CD1c-positive myeloid dendritic cell (primary cell): ENCODE results near the gene POP7.
"Not testable (repeated sequence)": the region's sequence is repeated elsewhere in the genome, so short reads cannot be mapped to it uniquely, and the experiment has no call there.

Experiments used
- DNase-seq: peaks from one replicate; pipeline ENCODE4 v3.0.0-alpha.2; 2016; ENCODE audit errors: extremely low spot score

The POP7 gene

GRCh38 chr7:100705753-100706671 lies at the start of gene POP7:
POP7 (plus strand) TSS chr7:100706121; CDS start chr7:100706831, 710 bp downstream.
- DNase-seq = peak; percentile 99

GRCh38 chr7:100662194-100662776 lies 43.6 kb upstream of the POP7 start:
- DNase-seq = not testable (repeated sequence)

DNA sequence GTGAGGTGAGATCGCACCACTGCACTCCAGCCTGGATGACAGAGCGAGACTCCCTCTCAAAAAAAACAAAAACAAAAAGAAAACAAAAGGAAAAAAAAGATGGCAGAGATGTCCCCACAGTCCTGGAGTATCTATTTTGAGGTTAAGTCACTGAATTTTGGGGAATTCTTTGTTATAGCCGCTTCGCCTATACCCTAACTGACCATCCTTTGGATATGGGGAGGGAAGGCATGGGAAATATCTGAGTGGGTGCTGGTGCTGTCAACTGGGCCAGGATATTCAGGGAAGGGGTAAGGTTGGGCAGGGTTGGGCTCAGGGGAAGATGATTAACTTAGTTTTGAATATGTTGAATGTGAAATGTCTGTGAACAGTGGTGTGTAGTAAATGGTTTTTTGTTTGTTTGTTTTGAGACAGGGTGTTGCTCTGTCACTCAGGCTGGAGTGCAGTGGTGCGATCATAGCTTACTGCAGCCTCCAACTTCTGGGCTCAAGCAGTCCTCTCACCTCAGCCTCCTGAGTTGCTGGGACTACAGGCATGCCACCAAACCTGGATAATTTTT lies 40.7 kb upstream of the POP7 start:
- no peak for DNase-seq

DNA sequence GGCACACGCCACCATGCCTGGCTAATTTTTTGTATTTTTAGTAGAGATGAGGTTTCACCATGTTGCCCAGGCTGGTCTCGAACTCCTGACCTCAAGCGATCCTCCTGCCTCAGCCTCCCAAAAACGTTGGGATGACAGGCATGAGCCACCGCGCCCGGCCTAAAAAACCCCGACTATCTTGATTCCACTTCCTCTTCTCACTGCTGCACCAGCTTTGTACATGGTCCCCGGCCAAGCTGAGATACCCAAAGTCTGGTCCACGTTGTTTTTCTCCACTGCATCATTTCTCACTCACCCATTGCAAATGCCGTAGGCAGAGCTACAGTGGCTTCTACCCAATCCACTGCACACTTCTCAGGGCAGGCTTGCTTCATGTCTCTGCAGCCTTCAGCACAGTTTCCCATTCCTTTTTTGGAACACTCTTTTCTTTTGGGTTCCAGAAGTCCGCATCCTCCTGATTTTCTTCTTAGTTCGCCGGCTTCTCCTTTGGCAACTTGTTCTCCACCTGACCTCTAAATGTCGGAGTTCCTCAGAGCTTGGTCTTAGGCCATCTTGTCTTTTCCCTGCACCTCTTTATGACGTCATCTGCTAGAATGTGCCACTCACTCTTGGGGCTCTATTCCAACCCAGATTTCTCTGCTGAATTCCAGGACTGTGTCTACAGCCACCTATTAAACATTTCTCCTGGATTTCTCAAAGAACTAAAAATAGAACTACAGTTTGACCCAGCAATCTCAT lies 38.4 kb upstream of the POP7 start:
- DNase-seq = no peak

DNA sequence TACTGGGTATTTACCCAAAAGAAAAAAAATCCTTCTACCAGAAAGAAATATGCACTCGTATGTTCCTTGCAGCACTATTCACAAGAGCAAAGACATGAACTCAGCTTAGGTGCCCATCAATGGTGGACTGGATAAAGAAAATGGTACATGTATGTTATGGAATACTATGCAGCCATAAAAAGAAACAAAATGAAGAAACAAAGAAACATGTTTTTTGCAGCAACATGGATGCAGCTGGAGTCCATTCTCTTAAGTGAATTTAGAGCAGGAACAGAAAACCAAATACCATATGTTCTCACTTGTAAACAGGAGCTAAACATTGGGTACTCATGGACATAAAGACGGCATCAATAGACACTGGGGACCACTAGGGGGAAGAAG lies 37.9 kb upstream of the POP7 start:
- DNase-seq = no peak

DNA sequence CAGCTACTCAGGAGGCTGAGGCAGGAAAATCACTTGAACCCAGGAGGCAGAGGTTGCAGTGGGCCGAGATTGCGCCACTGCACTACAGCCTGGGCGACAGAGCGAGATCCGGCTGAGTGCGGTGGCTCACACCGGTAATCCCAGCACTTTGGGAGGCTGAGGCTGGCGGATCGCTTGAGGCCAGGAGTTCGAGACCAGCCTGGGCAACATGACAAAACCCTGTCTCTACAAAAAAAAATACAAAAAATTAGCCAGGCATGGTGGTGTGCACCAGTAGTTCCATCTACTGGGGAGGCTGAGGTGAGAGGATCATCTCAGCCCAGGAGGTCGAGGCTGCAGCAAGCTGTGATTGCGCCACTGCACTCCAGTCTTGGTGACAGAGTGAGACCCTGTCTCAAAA lies 36.8 kb upstream of the POP7 start:
- DNase-seq = not testable (repeated sequence)

GRCh38 chr7:100670074-100670473 lies 35.8 kb upstream of the POP7 start:
- DNase-seq = peak; percentile 40

GRCh38 chr7:100671353-100672327 lies 34.3 kb upstream of the POP7 start:
- DNase-seq = no peak

GRCh38 chr7:100673302-100673941 lies 32.5 kb upstream of the POP7 start, which contains the start of gene GNB2:
GNB2 (plus strand) TSS chr7:100673740; CDS start chr7:100676266, 2,526 bp downstream.
- DNase-seq = peak; percentile 99

GRCh38 chr7:100673942-100674410 lies 31.9 kb upstream of the POP7 start:
- peak; percentile 45 for DNase-seq

DNA sequence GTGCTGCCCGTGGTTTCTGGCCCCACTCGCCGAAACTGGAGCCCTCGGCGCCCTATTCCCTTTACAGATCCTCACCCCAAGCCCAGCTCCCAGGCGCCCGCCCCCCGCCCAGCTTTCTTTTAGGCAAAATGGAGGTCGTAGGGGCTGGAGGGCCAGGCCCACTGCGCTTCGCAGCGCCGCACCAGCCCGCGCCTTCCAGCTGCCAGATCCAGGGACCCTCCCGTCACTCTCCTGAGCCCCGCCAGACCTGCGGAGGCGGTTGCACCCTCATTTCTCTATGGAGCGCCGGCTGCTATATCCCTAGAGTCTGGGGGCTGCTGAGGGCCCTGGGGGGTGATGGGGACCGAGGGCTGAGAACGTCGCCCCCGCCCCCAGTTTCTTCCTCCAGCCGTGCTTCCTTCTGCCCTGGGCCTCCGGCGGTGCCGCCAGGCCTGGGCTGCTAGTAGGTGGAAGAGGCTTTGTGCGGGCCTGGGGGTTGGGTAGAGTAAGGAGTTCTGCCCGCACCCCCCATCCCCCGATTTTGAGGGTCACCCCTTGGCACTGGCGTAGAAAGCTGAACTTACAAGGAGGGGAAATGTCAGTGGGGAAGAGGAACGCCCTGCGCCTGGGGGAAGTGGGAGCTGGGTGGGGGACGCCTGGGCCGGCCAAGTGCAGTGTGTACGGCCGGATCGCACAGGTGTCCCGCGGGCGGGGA lies 31.4 kb upstream of the POP7 start:
- DNase-seq = peak; percentile 59

DNA sequence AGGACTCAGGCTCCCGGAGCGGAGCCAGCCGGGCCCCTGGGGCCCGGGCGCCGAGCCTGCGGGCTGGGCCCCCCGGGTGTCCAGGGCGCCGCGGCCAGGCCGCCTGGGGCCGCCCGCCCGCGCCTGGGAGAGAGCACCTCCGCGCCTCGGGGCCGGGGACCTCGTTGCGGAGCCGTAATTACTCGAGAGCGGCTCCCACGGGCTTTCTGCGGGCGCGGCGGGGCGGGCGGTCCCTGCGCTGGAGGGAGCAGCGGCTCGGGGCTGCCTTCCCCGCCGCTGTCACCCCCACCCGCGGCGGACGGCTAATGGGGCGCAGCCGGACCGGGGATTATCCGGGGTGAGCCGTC lies 30.8 kb upstream of the POP7 start:
- DNase-seq = no peak

GRCh38 chr7:100675581-100676350 lies 30.2 kb upstream of the POP7 start:
- DNase-seq = peak; percentile 83

- no peak for DNase-seq
Observed at GRCh38 chr7:100676501-100677306, 29.2 kb upstream of the POP7 start.

- DNase-seq = no peak
Observed at GRCh38 chr7:100677308-100678267, 28.3 kb upstream of the POP7 start.

DNA sequence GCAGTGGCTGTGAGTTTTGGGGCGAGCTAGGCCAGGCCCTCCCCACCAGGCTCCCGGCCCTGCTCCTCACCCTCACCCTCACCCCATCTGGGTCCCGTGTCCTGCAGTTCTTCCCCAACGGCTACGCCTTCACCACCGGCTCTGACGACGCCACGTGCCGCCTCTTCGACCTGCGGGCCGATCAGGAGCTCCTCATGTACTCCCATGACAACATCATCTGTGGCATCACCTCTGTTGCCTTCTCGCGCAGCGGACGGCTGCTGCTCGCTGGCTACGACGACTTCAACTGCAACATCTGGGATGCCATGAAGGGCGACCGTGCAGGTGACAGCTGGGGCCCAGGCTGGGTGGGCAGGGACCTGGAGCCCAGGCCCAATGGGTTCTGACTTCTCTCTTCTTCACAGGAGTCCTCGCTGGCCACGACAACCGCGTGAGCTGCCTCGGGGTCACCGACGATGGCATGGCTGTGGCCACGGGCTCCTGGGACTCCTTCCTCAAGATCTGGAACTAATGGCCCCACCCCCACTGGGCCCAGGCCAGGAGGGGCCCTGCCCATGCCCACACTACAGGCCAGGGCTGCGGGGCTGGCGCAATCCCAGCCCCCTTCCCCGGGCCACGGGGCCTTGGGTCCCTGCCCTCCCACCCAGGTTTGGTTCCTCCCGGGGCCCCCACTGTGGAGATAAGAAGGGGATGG lies 27.5 kb upstream of the POP7 start:
- no peak for DNase-seq
